Measurements from ENCODE around the gene ARID3C. TPM values are rescaled to one million over a fixed set of nuclear protein-coding genes. Genes with fewer than 3 reads are reported as not detected.

Gene ARID3C
- total RNA-seq, 1 experiment from 2014 or later = 0.33 TPM

- BruUV-seq (replicated peaks) = TSS peak; percentile 63
- intact Hi-C loops (cut with micrococcal nuclease; ENCODE audit: unreplicated experiment) = no loop called here
- H3K27ac ChIP-seq (ENCODE audit: low read length) = peak within 1 kb of the TSS; percentile 93
Observed at GRCh38 chr9:34646211-34647083, 17.6 kb upstream of the ARID3C start, which contains the start of gene GALT. Gene GALT, plus strand, starts transcription at chr9:34646675. Its CDS starts 30 bp downstream, at chr9:34646705.

More at GRCh38 chr9:34646211-34647083, 17.6 kb upstream of the ARID3C start, which contains the start of gene GALT:
- CTCF ChIA-PET = interaction anchor here (0.8 to 1.3 kb wide), 6 partner anchors 9 to 56 kb away, joined by 3 to 8 read pairs (median 4); partner anchors contain the start of gene SIGMAR1
- peak within 1 kb of the TSS; percentile 73 to 84 for H3K4me3 ChIP-seq (ENCODE audit: low read depth in 2 of 2, low read length in 2 of 2)
- TF ChIP-seq REST (IDR thresholded peaks at IDR 0.05; ENCODE audit: insufficient read depth in 1 of 2, low read depth in 2 of 2, low read length in 1 of 2) (no peak), TCF7L2 (IDR thresholded peaks at IDR 0.05; ENCODE audit: low read depth, low read length) (peak; percentile 43), SIN3A (IDR thresholded peaks at IDR 0.05; ENCODE audit: borderline replicate concordance, insufficient read depth, low read depth, low read length) (no peak), CTCF (IDR thresholded peaks at IDR 0.05) (no peak), POLR2AphosphoS5 (IDR thresholded peaks at IDR 0.05; ENCODE audit: low read depth, low read length) (peak; percentile 77)
- peak; percentile 30 for DNase-seq (ENCODE audit: low read depth, low spot score)
- peaks cover 24% of the 10 kb centered on the region for H3K4me1 ChIP-seq (ENCODE audit: control insufficient read depth, insufficient read depth, low read length)
- no peaks in the 10 kb centered on the region for H3K9me3 ChIP-seq (ENCODE audit: control insufficient read depth, insufficient read depth, low read depth, low read length)
- no peaks in the 10 kb centered on the region for H3K27me3 ChIP-seq (ENCODE audit: control insufficient read depth, insufficient read depth, low read length)
- in situ Hi-C loops (cut with HindIII; ENCODE audit: low pct_unique_long_range_greater_than_20kb, low sequenced_read_pairs) = no loop called here
- H3K36me3 ChIP-seq (ENCODE audit: control insufficient read depth, insufficient read depth, low read length) = no peaks in the 10 kb centered on the region
- POLR2A ChIA-PET = no interaction called here
- peak; percentile 89 for ATAC-seq
